GM12873 (cell line): Measurements from ENCODE around the gene HOXB6.

ENCODE experiments used
- TF ChIP-seq, protein P1 (sequence below): IDR thresholded peaks from 2 replicates; pipeline ENCODE4 v1.5.1; 2012; ENCODE audit warnings: low read depth, mild to moderate bottlenecking, moderate library complexity, low read length, control low read depth; ENCODE audit not compliant: insufficient read depth; ENCODE audit errors: missing control alignments

The HOXB6 gene

DNA sequence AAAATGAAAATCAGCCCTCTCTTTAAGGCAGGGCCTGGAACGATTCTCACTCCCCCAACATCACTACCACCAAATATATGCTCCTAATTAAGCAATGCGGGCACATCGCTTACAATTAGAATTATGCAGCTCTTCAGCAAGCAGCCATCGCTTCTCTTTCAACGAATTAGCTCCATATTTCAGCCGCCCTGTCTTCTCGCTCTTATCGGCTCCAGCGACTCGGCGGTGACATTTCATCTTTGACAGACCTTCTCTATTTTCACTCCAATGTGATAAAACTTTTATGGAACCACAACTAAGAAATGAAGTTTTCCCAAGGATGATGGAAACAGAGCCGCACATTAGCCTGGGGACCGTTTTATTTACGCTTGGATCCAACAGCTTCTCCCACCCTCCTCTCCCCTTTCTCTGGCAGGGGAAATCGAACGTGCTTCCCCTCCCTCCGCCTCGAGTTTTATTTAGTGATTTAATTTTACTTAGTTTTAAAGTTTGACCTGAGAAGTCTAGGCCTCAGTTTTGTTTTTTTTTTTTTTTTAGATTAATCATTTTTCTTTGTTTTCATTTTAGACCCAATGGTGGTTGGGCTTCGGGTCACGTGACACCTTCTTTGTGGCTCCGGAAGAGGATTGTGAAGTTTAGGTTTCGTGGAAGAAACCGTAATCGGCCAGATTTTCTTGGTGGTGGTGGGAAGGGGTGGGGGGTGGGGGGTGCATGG is 56.8 kb downstream of the HOXB6 start:
- TF ChIP-seq, protein P1, sequence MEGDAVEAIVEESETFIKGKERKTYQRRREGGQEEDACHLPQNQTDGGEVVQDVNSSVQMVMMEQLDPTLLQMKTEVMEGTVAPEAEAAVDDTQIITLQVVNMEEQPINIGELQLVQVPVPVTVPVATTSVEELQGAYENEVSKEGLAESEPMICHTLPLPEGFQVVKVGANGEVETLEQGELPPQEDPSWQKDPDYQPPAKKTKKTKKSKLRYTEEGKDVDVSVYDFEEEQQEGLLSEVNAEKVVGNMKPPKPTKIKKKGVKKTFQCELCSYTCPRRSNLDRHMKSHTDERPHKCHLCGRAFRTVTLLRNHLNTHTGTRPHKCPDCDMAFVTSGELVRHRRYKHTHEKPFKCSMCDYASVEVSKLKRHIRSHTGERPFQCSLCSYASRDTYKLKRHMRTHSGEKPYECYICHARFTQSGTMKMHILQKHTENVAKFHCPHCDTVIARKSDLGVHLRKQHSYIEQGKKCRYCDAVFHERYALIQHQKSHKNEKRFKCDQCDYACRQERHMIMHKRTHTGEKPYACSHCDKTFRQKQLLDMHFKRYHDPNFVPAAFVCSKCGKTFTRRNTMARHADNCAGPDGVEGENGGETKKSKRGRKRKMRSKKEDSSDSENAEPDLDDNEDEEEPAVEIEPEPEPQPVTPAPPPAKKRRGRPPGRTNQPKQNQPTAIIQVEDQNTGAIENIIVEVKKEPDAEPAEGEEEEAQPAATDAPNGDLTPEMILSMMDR, result no peak

DNA sequence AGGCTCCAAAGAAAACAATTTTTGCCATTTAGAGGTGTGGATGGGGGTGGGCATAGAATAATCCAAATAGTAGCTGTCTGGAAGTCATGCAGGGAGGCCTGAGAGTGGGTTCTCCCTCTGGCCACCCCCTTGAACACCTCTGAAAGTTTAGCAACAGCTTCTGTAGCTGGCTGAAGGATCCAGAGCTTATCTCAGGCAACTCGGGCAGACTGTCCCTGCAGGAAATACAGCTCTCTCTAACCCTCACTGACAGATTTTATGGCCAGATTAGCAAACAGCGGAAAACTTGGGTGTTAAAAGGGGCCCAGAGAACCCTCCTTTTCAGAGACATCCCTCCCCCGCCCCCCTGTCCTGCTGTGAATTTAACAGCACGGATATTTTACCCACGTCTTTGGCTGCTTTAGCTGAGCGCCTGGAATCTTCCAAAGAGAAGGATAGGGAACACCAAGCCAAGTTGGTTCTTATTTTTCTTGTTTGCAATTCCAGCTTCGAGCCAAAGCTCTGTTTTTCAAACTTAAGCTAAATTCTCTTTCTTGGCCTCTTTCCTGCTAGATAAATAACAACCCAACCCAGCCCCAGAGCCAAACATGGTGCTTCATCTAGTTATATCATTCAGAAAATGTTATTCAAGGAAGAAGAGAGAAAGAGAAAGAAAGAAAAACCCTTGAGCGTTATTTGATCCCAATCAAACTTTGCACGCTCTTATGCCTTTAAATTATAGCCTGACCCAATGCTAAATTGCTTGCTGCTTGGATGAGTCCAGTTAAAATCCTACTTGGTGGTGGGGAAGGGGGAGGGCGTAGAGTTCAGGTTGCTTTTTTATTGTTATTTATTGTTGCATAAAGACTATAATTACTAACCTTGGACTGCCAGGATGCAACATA is 57.6 kb downstream of the HOXB6 start:
- TF ChIP-seq, protein P1, result no peak

DNA sequence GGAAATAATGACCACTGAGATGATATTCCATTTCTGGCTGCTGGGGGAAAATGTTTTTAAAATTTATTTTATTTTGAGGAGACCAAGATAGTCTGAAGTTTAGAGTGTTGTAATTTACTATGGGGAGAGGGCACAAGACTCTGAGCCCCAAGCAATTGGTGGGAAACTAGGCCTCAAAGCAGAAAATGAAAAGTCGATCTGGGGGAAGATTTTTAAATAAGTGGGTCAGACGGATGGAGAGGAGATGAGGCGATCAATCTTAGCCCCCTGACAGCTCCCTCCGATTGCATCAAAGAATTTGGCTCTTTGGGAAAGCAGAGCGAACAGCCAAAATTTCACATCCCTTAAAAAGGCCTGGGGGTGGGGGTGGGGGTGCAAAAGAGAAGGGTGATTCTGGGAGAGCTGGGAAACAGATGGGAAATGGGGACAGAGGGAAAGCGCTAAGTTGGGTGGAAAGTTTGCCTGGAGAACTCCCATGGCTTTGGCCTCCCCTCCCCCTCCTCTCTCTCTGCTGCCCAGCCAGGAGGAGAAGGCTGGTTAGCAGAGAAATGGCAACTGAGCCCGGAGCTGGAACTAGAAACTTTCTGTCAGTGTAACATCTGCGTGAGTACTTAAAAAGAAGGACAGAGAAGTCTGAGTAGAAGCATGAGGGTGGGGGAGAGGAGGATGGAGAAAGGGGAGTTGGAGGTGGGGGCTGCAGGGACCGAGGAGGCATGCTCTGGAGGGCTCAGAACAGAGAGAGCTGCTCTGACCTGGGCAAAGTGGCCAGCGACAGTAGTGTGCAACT is 58.5 kb downstream of the HOXB6 start:
- TF ChIP-seq, protein P1, result no peak
